ENCODE data around the gene EHMT1. TPM values are rescaled to one million over a fixed set of nuclear protein-coding genes. Genes with fewer than 3 reads are reported as not detected.
A peak's percentile ranks its signal among the peaks of the same experiment; 100 is the strongest.
"Not testable (repeated sequence)": the region's sequence is repeated elsewhere in the genome, so short reads cannot be mapped to it uniquely, and the experiment has no call there.

The EHMT1 gene
- total RNA-seq, 4 donors from 2014 or later, result 57.6 to 103 (median 76.8) TPM

DNA sequence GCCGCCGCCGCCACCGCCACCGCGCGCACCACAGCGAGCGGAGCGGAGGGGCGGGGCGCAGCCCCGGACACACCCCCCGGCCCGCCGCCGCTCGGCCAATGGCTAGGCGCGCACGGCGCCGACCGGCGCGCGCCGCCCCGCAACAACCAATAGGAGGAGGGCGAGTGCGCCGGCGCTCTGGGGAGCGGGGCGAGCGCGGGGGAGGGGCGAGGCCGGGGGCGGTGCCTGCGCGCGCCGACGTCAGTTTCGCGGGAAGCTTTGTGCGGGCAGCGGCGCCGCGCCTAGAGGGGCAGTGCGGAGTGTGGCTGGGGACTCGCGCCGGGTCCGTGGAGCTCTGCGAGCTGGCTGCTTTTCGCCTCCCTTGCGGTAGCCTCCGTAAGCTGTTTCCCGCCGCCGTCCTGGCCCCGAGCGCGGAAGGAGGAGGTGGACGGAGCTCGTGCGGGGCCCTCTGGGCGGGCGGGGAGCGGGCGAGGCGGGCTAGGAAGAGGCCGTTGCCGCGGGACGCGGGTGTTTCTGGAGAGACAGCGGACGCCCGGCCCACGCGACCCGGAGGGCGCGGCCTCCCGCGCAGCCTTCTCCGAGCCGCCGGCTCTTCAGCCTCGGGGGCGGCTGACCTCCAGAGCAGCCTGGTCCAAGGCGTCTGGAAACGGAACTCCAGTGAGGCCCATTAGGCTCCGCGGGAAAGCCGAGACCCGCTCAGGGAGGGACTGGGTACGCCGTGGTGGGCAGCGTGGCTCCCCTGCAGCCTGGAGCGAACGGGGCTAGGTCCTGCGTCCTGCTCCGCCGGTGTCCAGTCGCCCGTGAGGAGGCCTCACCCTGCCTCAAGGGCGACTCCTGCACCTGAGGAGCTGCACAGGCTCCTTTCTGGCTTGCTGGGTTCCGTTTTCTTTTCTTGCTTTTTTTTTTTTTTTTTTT is 28.1 kb upstream of the EHMT1 start, which contains the start of gene ZMYND19:
Gene ZMYND19, minus strand, starts transcription at position 44 of the 915 bp plus-strand sequence. CDS start 249 bp downstream, outside the sequence.
- DNase-seq (ENCODE audit: low spot score) (peak; percentile 55), ATAC-seq (ENCODE audit: low FRiP score) (peak; percentile 98)
- TF ChIP-seq, protein P1, sequence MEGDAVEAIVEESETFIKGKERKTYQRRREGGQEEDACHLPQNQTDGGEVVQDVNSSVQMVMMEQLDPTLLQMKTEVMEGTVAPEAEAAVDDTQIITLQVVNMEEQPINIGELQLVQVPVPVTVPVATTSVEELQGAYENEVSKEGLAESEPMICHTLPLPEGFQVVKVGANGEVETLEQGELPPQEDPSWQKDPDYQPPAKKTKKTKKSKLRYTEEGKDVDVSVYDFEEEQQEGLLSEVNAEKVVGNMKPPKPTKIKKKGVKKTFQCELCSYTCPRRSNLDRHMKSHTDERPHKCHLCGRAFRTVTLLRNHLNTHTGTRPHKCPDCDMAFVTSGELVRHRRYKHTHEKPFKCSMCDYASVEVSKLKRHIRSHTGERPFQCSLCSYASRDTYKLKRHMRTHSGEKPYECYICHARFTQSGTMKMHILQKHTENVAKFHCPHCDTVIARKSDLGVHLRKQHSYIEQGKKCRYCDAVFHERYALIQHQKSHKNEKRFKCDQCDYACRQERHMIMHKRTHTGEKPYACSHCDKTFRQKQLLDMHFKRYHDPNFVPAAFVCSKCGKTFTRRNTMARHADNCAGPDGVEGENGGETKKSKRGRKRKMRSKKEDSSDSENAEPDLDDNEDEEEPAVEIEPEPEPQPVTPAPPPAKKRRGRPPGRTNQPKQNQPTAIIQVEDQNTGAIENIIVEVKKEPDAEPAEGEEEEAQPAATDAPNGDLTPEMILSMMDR (IDR thresholded peaks at IDR 0.05), result no peak

DNA sequence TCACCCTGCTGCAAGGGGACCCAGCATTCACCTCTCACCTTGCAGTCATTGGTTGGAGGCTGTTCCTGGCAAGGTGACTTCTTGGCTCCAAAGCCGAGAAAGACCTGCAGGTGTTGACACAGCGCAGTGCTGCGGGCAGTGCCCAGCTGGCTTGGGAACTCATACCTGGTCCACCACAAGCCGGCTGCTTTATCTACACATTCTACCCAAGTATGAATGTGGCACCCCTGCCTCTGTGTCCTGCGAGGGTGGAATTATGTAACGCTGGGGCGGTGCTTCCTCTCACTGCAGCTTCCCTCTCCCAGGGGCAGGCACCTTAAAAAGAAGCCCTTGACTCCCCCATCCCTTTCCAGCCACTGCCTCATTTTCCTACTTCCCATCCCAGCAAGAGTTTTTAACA is 26.0 kb upstream of the EHMT1 start:
- TF ChIP-seq, protein P1 (IDR thresholded peaks at IDR 0.05), result no peak
- DNase-seq (ENCODE audit: low spot score) (no peak), ATAC-seq (ENCODE audit: low FRiP score) (no peak)

DNA sequence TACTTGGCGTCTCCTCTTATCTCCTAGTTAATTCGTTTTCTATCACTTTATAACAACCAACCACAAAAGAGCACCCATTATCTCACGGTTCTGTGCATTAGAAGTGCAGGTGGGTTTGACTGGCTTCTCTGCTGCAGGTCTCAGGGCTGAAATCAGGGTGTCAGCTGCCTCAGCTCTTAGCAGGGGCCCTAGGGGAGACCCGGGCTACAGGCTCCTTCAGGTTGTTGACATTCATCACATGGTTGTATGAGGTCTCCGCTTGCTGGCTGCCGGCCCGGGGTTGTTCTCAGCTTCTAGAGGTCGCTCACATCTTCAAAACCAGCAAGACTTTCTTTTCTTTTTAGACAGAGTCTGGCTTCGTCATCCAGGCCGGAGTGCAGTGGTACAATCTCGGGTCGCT is 25.6 kb upstream of the EHMT1 start:
- ATAC-seq (ENCODE audit: low FRiP score), result no peak
- TF ChIP-seq, protein P1 (IDR thresholded peaks at IDR 0.05), result no peak
- no peak for DNase-seq (ENCODE audit: low spot score)

DNA sequence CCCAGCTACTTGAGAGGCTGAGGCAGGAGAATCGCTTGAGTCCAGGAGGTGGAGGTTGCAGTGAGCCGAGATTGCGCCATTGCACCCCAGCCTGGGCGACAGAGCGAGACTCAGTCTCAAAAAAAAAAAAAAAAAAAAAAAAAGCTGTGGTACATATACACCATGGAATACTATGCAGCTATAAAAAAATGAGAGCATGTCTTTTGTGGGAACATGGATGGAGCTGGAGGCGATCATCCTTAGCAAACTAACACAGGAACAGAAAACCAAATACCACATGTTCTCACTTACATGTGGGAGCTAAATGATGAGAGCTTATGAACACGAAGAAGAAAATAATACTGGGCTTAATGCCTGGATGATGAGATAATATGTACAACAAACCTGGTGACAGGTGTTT is 22.2 kb upstream of the EHMT1 start:
- ATAC-seq (ENCODE audit: low FRiP score); DNase-seq (ENCODE audit: low spot score): not testable (repeated sequence)

DNA sequence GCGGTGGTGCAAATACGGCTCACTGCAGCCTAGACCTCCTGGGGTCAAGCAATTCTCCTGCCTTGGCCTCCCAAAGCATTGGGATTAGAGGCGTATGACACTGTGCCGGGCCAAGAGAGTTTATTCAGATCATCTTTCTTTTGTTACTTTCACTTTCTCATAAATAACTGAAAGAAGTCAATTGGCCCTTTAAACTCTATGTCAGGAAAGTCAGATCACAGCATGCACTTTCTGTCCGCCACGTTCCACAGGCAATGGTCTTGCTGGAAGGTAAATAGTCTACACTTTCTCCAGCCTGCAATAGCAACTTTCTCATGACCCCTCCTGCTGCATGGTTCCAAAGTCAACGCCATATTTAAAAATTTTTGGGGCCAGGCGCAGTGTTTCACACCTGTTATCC is 19.9 kb upstream of the EHMT1 start:
- TF ChIP-seq, protein P1 (IDR thresholded peaks at IDR 0.05), result no peak
- DNase-seq (ENCODE audit: low spot score) (no peak), ATAC-seq (ENCODE audit: low FRiP score) (no peak)

DNA sequence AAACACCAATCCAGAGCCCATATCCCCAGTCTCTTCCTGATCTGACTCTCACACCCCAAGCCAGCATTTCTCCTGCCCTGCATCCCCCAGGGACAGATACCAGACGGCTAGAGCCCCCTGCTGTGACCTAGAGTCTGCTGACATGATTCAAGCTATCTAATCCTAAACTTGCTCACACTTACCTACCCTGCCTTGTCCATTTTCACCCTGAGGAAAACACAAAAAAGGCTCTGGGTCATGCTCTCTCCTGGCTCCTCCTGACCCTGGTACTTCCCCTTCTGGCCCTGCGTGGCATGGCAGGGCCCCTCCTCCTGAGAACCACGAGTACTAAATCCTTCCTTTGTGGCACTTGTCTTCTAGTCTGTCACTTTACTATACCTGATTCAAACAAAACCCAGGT is 16.1 kb upstream of the EHMT1 start:
- DNase-seq (ENCODE audit: low spot score), result no peak
- ATAC-seq (ENCODE audit: low FRiP score), result no peak
- TF ChIP-seq, protein P1 (IDR thresholded peaks at IDR 0.05), result no peak

DNA sequence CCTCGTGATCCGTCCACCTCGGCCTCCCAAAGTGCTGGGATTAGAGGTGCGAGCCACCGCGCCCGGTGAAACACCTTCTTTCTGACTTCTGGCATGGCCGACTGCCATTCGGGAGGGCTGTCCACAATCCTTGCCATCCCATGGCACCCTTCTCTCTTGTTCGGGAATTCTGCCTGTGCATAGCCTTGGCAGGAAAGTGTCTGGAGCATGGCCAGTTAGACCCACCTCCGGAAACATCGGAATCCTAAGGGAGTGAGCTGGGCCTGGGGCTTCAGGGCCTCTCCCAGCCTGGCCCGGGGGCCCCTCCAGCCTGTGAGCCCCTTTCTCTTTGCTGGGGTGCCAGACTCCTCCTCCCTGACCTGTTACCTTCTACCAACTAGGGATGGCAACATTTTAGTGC is 14.9 kb upstream of the EHMT1 start:
- ATAC-seq (ENCODE audit: low FRiP score) (no peak), DNase-seq (ENCODE audit: low spot score) (no peak)
- TF ChIP-seq, protein P1 (IDR thresholded peaks at IDR 0.05), result no peak
